GM19351 (cell line): ENCODE data around the gene TTC12.

Experiments used
- ATAC-seq: cut with Tn5 transposase; IDR thresholded peaks from one replicate; pipeline ENCODE4 v1.9.1; 2021; ENCODE audit warnings: mild to moderate bottlenecking, moderate library complexity; ENCODE audit not compliant: unreplicated experiment

The TTC12 gene

DNA sequence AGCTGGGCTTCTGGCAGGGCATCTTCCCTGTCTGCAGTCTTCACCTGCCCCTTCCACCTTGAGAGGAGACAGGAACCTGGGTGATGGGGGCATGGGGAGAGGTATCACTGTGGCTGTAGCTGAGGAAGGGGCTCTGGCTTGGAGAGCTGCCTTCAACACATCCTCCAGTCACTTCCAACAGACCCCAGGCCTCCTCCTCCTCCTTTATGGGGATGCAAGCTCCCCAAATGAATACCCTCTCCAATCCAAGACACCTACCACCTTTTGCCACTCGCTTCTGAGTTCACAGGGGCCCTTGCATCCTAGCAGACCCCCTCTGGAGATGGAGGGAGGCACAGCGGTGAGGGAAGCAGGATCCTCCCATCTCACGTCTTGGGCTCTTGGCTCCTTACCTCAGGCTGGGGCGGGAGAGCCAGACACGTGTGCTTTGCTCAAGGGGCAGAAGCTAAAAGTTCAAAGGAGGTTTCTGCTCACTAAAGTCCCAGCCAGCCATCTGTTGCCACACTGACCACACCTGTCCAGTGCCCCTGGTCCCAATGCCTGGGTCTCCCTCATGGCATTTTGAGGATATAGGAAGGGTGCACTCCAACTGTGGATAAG, 86.3 kb downstream of the TTC12 start:
- no peak for ATAC-seq

DNA sequence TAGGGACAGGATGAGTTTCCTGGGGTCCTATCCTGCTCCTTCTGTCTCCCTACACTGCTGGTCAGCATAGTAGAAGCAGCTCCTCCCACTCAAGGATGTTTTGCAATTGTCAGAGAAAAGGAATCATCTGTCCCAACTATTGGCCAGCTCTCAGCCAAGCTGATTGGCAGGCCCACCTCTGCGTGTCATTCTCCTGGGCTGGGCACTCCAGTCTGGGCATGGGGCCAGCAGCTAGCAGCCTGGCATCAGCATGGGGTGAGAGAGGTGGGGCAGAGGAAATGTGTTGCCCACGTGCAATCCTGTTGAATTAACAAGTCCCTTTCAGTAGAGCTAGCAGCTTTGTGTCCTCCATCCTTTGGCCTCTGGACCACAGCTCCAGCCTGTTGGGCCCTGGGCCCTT, 87.3 kb downstream of the TTC12 start:
- ATAC-seq: no peak

DNA sequence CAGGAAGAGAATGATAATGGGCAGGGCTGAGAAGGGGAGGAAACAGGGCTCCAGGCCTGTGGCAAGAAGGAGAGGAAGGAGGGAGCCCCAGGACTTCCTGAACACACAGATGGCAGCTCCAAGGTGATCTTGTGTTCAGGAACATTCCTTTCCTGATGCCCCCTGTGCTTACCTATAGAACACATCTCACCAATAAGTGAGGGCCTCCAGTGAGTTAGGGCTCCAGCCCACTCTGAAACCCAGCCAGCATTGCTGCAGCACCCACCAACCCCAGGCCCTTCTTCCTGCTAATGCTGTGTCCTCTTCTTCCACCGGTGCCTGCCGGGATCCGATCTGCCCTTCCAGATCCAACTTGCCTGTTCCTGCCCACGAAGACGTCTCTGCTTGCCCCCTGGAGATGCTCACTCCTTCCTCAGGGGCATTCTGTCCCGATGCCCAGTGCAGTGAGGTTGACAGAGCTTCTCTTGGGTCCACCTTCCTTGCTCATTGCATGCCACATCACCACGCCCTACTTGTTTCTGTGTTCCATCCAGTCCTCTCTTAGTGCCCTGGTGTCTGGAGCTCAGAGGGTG, 90.6 kb downstream of the TTC12 start:
- ATAC-seq: no peak

DNA sequence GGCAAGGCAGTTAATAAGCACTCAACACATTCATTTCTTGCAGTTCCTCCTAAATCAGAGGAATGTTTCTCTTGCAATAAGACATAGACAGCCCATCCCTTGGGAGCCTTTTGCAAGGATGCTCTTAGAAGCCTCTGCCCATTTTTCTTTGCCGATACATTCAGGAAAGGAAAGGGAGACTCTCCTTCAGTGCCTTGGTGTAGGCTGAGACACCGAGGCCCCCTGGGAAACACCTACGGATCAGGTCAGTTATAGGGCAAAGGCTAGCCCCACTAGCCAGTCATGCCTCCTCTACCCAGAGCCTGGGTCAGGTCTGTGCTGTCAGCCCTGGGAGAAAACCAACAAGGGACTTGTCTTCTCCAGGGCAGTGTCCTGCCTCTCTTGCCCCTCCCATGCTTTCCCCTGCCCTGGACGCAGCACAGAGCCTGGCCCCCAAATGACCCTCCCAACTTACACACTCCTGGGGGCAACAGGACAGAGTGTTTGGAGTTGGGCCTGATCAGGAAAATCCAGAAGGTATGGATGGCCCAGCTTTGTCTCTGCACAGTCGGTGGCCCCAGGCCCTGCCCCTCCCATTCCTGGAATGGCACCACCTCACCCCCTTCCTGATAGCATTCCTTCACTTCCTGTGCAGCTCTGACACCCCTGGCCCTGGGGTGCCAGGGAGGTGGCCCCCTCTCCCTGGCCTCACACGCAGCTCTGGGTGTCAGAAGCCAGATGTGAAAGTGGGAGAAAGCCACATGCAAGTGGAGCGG, 91.5 kb downstream of the TTC12 start:
- ATAC-seq: no peak

DNA sequence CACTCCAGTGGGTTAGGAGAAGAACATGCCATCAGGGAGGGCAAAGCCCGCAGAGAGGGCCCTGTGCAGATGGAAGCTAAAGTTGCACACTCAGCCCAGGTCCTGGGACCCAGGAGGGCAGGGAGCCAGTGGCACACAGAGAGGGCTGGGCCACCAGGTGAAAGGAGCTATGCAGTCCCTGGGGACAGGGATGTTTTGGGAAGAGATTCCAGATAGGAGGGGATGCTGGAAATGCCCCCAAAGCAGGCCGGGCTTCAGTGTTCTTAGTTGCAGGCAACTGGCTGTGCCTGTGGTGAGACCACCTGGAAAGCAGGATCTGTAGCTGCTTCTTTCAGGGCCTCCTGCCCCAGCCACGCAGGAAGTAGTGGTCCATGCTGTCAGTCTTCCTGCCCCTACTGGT, 92.8 kb downstream of the TTC12 start:
- no peak for ATAC-seq

DNA sequence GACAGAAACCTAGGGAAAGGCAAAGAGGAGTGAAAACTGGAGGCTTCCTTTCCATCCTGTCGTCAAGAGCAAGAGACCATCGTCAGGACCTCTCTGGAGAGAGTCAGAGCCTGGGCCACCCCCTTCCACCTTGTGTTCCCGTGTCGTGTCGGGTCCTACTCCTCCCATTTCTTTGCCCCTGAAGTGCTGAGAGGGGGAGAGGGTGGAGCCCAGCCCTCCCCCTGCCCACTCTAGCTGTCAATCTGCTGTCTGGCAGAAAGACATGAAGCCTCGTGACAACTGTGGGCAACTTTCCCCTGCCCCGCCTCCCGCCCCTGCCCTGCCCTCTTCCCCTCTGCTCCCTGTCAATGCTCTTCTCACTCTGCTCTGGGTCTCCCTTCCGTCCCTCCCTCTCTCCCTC, 93.8 kb downstream of the TTC12 start:
- ATAC-seq: no peak

DNA sequence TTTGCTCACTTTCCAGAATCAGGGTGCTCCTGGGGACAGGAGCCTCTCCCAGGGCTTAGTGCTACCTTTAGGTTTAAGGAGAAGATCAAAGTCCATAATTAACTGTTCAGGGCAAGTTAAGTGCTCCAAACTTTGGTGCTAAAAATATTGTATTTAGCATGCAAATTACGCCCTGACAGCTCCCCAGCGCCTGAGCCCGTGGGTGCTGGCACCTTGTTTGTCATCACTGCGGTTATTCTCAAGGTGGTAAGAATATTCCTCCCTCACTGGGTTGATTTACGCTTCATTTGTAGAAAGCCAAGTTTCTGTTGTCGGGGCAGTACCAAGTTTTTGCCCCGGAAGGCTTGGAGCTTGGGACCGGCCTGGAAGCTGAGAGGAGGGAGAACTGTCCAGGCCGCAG, 94.5 kb downstream of the TTC12 start:
- ATAC-seq: no peak

DNA sequence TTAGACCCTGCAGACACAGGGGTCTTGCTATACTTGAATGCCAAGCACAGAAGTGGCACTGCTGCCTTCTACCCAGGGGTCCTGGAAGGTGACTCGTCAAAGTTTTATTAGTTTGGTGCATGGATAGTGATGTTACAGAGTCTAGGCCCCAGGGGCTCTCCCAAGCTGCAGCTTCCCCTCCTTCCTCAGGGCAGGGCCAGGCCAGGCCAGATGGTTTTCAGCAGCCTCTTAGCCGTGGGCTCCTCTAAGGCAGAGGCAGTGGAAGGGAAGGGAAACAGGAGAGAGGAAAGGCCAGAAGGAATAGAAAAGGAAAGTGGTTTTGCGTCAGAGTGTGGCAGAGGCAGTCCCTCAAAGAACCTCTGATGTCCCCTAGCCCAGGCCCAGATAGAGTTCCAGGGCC, 95.1 kb downstream of the TTC12 start:
- no peak for ATAC-seq

DNA sequence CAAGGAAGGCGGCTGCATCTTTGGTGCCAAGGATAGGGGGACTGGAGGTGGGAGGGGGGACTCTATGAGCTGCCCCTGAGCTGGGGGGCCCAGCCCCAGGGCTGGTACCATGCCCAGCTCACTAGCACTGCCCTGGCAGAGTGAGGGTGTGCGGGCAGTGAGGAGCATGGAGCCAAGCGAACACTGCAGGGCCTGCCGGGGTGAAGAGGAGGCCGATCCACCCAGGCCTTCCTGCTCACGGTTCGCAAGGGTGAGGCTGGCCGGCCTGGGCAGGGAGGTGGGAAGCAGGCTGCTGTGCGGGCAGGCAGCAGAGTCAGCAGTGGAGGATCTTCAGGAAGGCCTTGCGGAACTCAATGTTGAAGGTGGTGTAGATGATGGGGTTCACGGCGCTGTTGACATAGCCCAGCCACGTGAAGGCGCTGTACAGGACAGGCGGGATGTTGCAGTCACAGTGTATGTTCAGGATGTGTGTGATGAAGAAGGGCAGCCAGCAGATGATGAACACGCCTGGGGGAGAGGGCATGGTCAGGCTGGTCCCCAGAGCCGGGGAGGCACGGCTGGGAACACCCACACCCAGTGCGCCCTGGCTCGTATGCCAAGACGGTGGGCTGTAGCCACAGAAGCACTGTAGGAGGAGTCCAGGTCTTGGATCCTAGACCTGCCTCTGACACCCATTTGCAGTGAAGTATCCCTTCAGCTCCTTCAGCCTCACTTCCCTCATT, 96.2 kb downstream of the TTC12 start:
- no peak for ATAC-seq

DNA sequence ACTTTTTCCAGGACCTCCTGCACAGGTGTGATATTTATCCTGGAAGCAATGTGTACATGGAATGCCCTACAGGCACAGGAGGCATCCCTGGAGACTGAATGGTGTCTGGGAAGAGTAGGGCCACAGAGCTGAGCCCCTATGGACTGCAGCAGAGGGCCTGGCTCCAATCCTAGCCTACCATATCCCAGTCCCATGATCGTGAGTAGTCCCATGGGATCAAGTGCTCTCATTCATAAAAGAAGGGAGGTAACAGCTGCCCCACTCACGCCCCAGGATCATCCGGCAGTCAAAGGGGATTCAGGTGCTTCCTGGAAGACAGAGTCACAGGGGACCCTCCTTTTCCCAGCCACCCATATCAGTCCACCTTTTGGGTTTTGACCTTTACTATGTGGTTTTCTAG, 97.2 kb downstream of the TTC12 start:
- no peak for ATAC-seq

DNA sequence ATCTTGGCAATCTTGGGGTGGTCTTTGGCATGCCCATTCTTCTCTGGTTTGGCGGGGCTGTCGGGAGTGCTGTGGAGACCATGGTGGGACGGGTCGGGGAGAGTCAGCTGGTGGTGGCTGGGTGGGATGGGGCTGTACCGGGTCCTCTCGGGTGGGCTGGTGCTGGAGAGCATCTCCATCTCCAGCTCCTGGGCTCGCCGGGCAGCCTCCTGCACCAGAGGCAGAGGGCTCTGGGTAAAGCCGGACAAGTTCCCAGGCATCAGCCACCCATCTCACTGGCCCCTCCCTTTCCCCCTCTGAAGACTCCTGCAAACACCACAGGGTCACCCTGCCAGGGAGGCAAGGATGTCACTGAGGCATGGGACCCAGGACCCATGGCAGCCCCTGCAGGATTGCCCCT, 98.3 kb downstream of the TTC12 start:
- no peak for ATAC-seq

DNA sequence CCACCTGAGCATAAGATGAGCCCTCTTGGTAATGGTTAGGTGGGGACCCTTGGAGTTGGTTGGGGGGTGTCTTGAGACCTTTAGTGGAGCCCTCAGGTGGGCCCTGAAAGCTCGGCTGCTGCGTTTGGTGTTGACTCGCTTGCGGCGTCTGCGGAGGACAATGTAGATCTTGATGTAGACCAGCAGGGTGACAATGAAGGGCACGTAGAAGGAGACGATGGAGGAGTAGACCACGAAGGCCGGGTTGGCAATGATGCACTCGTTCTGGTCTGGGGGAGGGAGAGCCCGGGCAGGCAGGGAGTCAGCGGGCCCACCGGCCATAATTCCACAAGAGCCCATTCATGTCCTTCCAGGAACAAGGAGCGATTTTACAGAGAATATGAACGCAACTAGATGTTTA, 101.0 kb downstream of the TTC12 start:
- no peak for ATAC-seq
